ENCODE measurements around the gene CST4.
"Not testable (repeated sequence)": the region's sequence is repeated elsewhere in the genome, so short reads cannot be mapped to it uniquely, and the experiment has no call there.

Gene CST4

GRCh38 chr20:23659989-23660837 is 28.6 kb downstream of the CST4 start:
- ATAC-seq (ENCODE audit: insufficient read depth, low read depth) (no peak), DNase-seq (no peak)
- Histone ChIP-seq H3K4me1 (ENCODE audit: insufficient read depth, low read length) (no peaks in the 10 kb centered on the region), H3K9me3 (ENCODE audit: insufficient read depth, low read length, severe bottlenecking) (no peaks in the 10 kb centered on the region), H3K4me2 (ENCODE audit: insufficient read depth, low read length) (no peak overlapping the region), H3K27me3 (ENCODE audit: insufficient read depth, low read length, poor library complexity) (peaks cover 17% of the 10 kb centered on the region), H3K27ac (ENCODE audit: low read length) (no peak overlapping the region), H4K20me1 (ENCODE audit: insufficient read depth, low read length) (no peaks in the 10 kb centered on the region), H2AFZ (ENCODE audit: low read depth, low read length) (no peak overlapping the region), H3K36me3 (ENCODE audit: insufficient read depth, low read length) (no peaks in the 10 kb centered on the region), H3K4me3 (ENCODE audit: low read depth in 1 of 2, low read length in 2 of 2) (no peak overlapping the region), H3K79me2 (ENCODE audit: insufficient read depth, low read length) (no peaks in the 10 kb centered on the region), H3K9ac (ENCODE audit: low read depth, low read length) (no peak overlapping the region)
- no peak for TF ChIP-seq CTCF (IDR thresholded peaks at IDR 0.05; ENCODE audit: borderline replicate concordance, extremely low read depth, low read length, poor library complexity, severe bottlenecking)

- not testable (repeated sequence) for H3K79me2 ChIP-seq (ENCODE audit: insufficient read depth, low read length); H3K4me2 ChIP-seq (ENCODE audit: insufficient read depth, low read length); H3K9ac ChIP-seq (ENCODE audit: low read depth, low read length); H4K20me1 ChIP-seq (ENCODE audit: insufficient read depth, low read length); H3K4me1 ChIP-seq (ENCODE audit: insufficient read depth, low read length); H3K36me3 ChIP-seq (ENCODE audit: insufficient read depth, low read length); H3K9me3 ChIP-seq (ENCODE audit: insufficient read depth, low read length, severe bottlenecking); ATAC-seq (ENCODE audit: insufficient read depth, low read depth); H2AFZ ChIP-seq (ENCODE audit: low read depth, low read length); H3K27ac ChIP-seq (ENCODE audit: low read length); DNase-seq; H3K4me3 ChIP-seq (ENCODE audit: low read depth in 1 of 2, low read length in 2 of 2)
- peaks cover 17% of the 10 kb centered on the region for H3K27me3 ChIP-seq (ENCODE audit: insufficient read depth, low read length, poor library complexity)
Observed at GRCh38 chr20:23659610-23659988, 29.2 kb downstream of the CST4 start.

- Histone ChIP-seq H3K27me3 (ENCODE audit: insufficient read depth, low read length, poor library complexity) (peaks cover 18% of the 10 kb centered on the region), H3K36me3 (ENCODE audit: insufficient read depth, low read length) (no peaks in the 10 kb centered on the region), H4K20me1 (ENCODE audit: insufficient read depth, low read length) (no peaks in the 10 kb centered on the region), H3K4me1 (ENCODE audit: insufficient read depth, low read length) (no peaks in the 10 kb centered on the region), H3K79me2 (ENCODE audit: insufficient read depth, low read length) (no peaks in the 10 kb centered on the region), H3K9me3 (ENCODE audit: insufficient read depth, low read length, severe bottlenecking) (no peaks in the 10 kb centered on the region), H3K27ac (ENCODE audit: low read length) (no peak overlapping the region), H3K4me3 (ENCODE audit: low read depth in 1 of 2, low read length in 2 of 2) (no peak overlapping the region), H3K4me2 (ENCODE audit: insufficient read depth, low read length) (no peak overlapping the region), H3K9ac (ENCODE audit: low read depth, low read length) (no peak overlapping the region), H2AFZ (ENCODE audit: low read depth, low read length) (no peak overlapping the region)
- ATAC-seq (ENCODE audit: insufficient read depth, low read depth) (no peak), DNase-seq (no peak)
- TF ChIP-seq EZH2 (IDR thresholded peaks at IDR 0.05; ENCODE audit: borderline replicate concordance, low read depth, low read length, severe bottlenecking): no peak
- TF ChIP-seq CTCF (IDR thresholded peaks at IDR 0.05; ENCODE audit: borderline replicate concordance, extremely low read depth, low read length, poor library complexity, severe bottlenecking): no peak
Observed at GRCh38 chr20:23658989-23659609, 29.7 kb downstream of the CST4 start.

- Histone ChIP-seq H3K79me2 (ENCODE audit: insufficient read depth, low read length) (no peaks in the 10 kb centered on the region), H3K36me3 (ENCODE audit: insufficient read depth, low read length) (no peaks in the 10 kb centered on the region), H4K20me1 (ENCODE audit: insufficient read depth, low read length) (no peaks in the 10 kb centered on the region), H2AFZ (ENCODE audit: low read depth, low read length) (no peak overlapping the region), H3K27me3 (ENCODE audit: insufficient read depth, low read length, poor library complexity) (peaks cover 23% of the 10 kb centered on the region), H3K4me1 (ENCODE audit: insufficient read depth, low read length) (no peaks in the 10 kb centered on the region), H3K9me3 (ENCODE audit: insufficient read depth, low read length, severe bottlenecking) (no peaks in the 10 kb centered on the region), H3K9ac (ENCODE audit: low read depth, low read length) (no peak overlapping the region), H3K4me2 (ENCODE audit: insufficient read depth, low read length) (no peak overlapping the region), H3K27ac (ENCODE audit: low read length) (no peak overlapping the region), H3K4me3 (ENCODE audit: low read depth in 1 of 2, low read length in 2 of 2) (no peak overlapping the region)
- DNase-seq: no peak
- ATAC-seq (ENCODE audit: insufficient read depth, low read depth): no peak
- TF ChIP-seq EZH2 (IDR thresholded peaks at IDR 0.05; ENCODE audit: borderline replicate concordance, low read depth, low read length, severe bottlenecking) (no peak), CTCF (IDR thresholded peaks at IDR 0.05; ENCODE audit: borderline replicate concordance, extremely low read depth, low read length, poor library complexity, severe bottlenecking) (no peak)
Observed at GRCh38 chr20:23658336-23658735, 30.5 kb downstream of the CST4 start.

Measured in DND-41 (cell line).